HepG2 (cell line): Measurements from ENCODE around the gene FOXR2. TPM values are rescaled to one million over a fixed set of nuclear protein-coding genes. Genes with fewer than 3 reads are reported as not detected.

Experiments used
- ATAC-seq: fragments of 200-7000 bp; cut with Tn5 transposase; 3 replicates; pipeline ENCODE4 v1.9.1; 2020; ENCODE audit warnings: mild to moderate bottlenecking, moderate library complexity
- BruUV-seq: library from RNA; stranded (reverse); fragments of 400-500 nt; replicated peaks from 2 replicates; lab custom pipeline; 2021; lab: Mats Ljungman, UMichigan
- CTCF ChIA-PET: fragments of 300-600 bp; formaldehyde crosslinking; extraction: SDS; loops from one replicate; lab custom pipeline; 2021; ENCODE audit warnings: low total read pairs, inconsistent platforms, low intra/inter-chr PET ratio; lab: Yijun Ruan, JAX
- POLR2A ChIA-PET: fragments of 350-600 bp; sonication (Branson Sonifier 250); formaldehyde crosslinking; loops from one replicate; lab custom pipeline; 2020; ENCODE audit warnings: antibody characterized with exemption, inconsistent platforms; lab: Yijun Ruan, JAX
- DNase-seq: peaks from one replicate; pipeline ENCODE4 v3.0.0-alpha.2; 2015; ENCODE audit warnings: low spot score
- FAIRE-seq: peaks from 3 replicates; lab custom pipeline; 2011; peaks lifted over from hg19 to GRCh38; lab: Jason Lieb, UNC
- H2AFZ ChIP-seq: one replicate; pipeline ENCODE4 v1.6.1; 2011; ENCODE audit warnings: low read length, inconsistent platforms
- H3K27ac ChIP-seq: fragments of 300-600 bp; 3 replicates; pipeline ENCODE4 v1.8.0; 2011; ENCODE audit warnings: mixed run types, mild to moderate bottlenecking, mixed read lengths, low read length, inconsistent platforms; ENCODE audit not compliant: insufficient read depth; ENCODE audit errors: extremely low read length
- H3K27me3 ChIP-seq, 2 experiments: fragments of 200-600 bp in 1 of 2; 2 replicates in 1 of 2; 3 replicates in 1 of 2; pipeline versions ENCODE4 v1.6.0 to v1.8.0; 2011; ENCODE audit warnings: low read length in 2 of 2, mild to moderate bottlenecking in 2 of 2, moderate library complexity in 2 of 2, inconsistent platforms in 1 of 2; ENCODE audit not compliant: insufficient read depth in 2 of 2, control insufficient read depth in 1 of 2
- H3K36me3 ChIP-seq, 2 experiments: fragments of 200-600 bp in 1 of 2; replicated peaks in 1 of 2; 2 replicates in 1 of 2; 3 replicates in 1 of 2; pipeline versions ENCODE4 v1.5.1 to v1.8.0; 2011; ENCODE audit warnings: low read length in 2 of 2, inconsistent platforms in 1 of 2; ENCODE audit not compliant: insufficient read depth in 2 of 2, control insufficient read depth in 1 of 2
- H3K4me1 ChIP-seq: 2 replicates; pipeline ENCODE4 v1.5.1; 2012; ENCODE audit warnings: low read length, inconsistent platforms; ENCODE audit not compliant: insufficient read depth
- H3K4me2 ChIP-seq: 2 replicates; pipeline ENCODE4 v1.6.0; 2011; ENCODE audit warnings: low read depth, low read length, inconsistent platforms
- H3K4me3 ChIP-seq, 3 experiments: fragments of 200-600 bp in 1 of 3; sonication (generic), shearing (Covaris generic) in 1 of 3; replicated peaks in 1 of 3; 2 replicates each; pipeline ENCODE4 v1.5.1; 2011 to 2016; ENCODE audit warnings: low read length in 3 of 3, inconsistent platforms in 2 of 3, low read depth in 2 of 3, mild to moderate bottlenecking in 2 of 3, control low read depth in 1 of 3, mixed read lengths in 1 of 3; ENCODE audit not compliant: insufficient read depth in 1 of 3
- H3K79me2 ChIP-seq: one replicate; pipeline ENCODE4 v1.6.1; 2011; ENCODE audit warnings: low read length, inconsistent platforms; ENCODE audit not compliant: insufficient read depth
- H3K9ac ChIP-seq: 2 replicates; pipeline ENCODE4 v1.6.0; 2011; ENCODE audit warnings: mild to moderate bottlenecking, low read depth, low read length, inconsistent platforms; ENCODE audit not compliant: insufficient read depth
- H3K9me3 ChIP-seq: 2 replicates; pipeline ENCODE4 v1.5.1; 2012; ENCODE audit warnings: mild to moderate bottlenecking, low read length
- H4K20me1 ChIP-seq: 2 replicates; pipeline ENCODE4 v1.6.0; 2011; ENCODE audit warnings: inconsistent platforms, mild to moderate bottlenecking, low read length, moderate library complexity; ENCODE audit not compliant: insufficient read depth
- DMAP1 ChIP-seq: IDR thresholded peaks from 2 replicates; pipeline ENCODE4 v1.6.1; 2016
- EZH2 ChIP-seq: conservative IDR thresholded peaks from 2 replicates; pipeline ENCODE4 v1.6.1; 2012; ENCODE audit warnings: mild to moderate bottlenecking, low read depth, low read length, moderate library complexity
- GFI1 ChIP-seq: sonication (generic); formaldehyde crosslinking; IDR thresholded peaks from 2 replicates; pipeline ENCODE4 v1.5.0; 2020; ENCODE audit warnings: missing genetic modification reagents, mild to moderate bottlenecking, borderline replicate concordance
- KDM4B ChIP-seq: sonication (generic); formaldehyde crosslinking; IDR thresholded peaks from 2 replicates; pipeline ENCODE4 v1.4.0; 2020; ENCODE audit warnings: missing genetic modification reagents
- POLR2A ChIP-seq, 2 experiments: IDR thresholded peaks; 2 replicates each; pipeline ENCODE4 v1.6.1; 2011; ENCODE audit warnings: low read depth in 2 of 2, low read length in 2 of 2, mild to moderate bottlenecking in 1 of 2, moderate library complexity in 1 of 2; ENCODE audit not compliant: insufficient read depth in 1 of 2
- POLR2AphosphoS2 ChIP-seq: IDR thresholded peaks from 2 replicates; pipeline ENCODE4 v1.6.1; 2011; ENCODE audit warnings: low read depth, low read length, improper control_type of control experiment
- SRSF9 ChIP-seq: fragments of 200-400 bp; formaldehyde crosslinking; IDR thresholded peaks from 2 replicates; pipeline ENCODE4 v1.6.1; 2018; ENCODE audit warnings: borderline replicate concordance, mild to moderate bottlenecking, low read depth, low read length; ENCODE audit not compliant: insufficient read depth, poor library complexity, severe bottlenecking
- TAF15 ChIP-seq: fragments of 200-400 bp; formaldehyde crosslinking; IDR thresholded peaks from one replicate; pipeline ENCODE4 v1.6.1; 2018; ENCODE audit warnings: mild to moderate bottlenecking, low read depth, low read length; ENCODE audit not compliant: poor library complexity, severe bottlenecking
- ZBTB3 ChIP-seq: sonication (generic); formaldehyde crosslinking; IDR thresholded peaks from 2 replicates; pipeline ENCODE4 v1.4.0; 2020; ENCODE audit warnings: low read depth, mild to moderate bottlenecking, moderate library complexity, missing genetic modification reagents, borderline replicate concordance
- ZFY ChIP-seq: sonication (generic); formaldehyde crosslinking; IDR thresholded peaks from 2 replicates; pipeline ENCODE4 v1.4.0; 2020; ENCODE audit warnings: missing genetic modification reagents
- ZNF441 ChIP-seq: sonication (generic); formaldehyde crosslinking; IDR thresholded peaks from 2 replicates; pipeline ENCODE4 v1.7.0; 2021; ENCODE audit warnings: missing genetic modification reagents, borderline replicate concordance
- in situ Hi-C: cut with HindIII; loops from 2 replicates; pipeline ENCODE4 v1.10.0; 2017; ENCODE audit warnings: low pct_unique_long_range_greater_than_20kb; ENCODE audit not compliant: extremely low pct_ligation_motif_present
- intact Hi-C: fragments of 100-400 bp; cut with micrococcal nuclease; formaldehyde crosslinking; loops from one replicate; pipeline ENCODE4 v1.10.0; 2022; ENCODE audit not compliant: unreplicated experiment
- polyA plus RNA-seq, 8 experiments: library from polyadenylated mRNA; depleted of rRNA in 3 of 8; stranded (reverse) in 7 of 8; unstranded in 1 of 8; fragments of >200 nt; fragmentation: Illumina TruSeq in 4 of 8; extraction: Trizol in 4 of 8; gene quantifications; 2 replicates each; pipeline versions ENCODE4 v1.2.1 to v1.2.3, GENCODE V29; 2011 to 2016; ENCODE audit warnings: low read depth in 4 of 8, missing spikeins in 1 of 8, mixed read lengths in 1 of 8; ENCODE audit not compliant: insufficient read depth in 1 of 8
- total RNA-seq, 5 experiments: library from RNA; depleted of rRNA; stranded (reverse); fragments of >200 nt; fragmentation: Illumina TruSeq; extraction: Trizol; gene quantifications; 2 replicates each; pipeline ENCODE4 v1.2.3, GENCODE V29; 2016; ENCODE audit warnings: low read depth in 1 of 5
- TF ChIP-seq, protein P1 (sequence below): sonication (generic); formaldehyde crosslinking; conservative IDR thresholded peaks from 2 replicates; pipeline ENCODE4 v1.4.0; 2020; ENCODE audit warnings: missing genetic modification reagents

FOXR2 gene
- total and polyA plus RNA-seq, 2 of the 13 experiments (the other 11 are each of a cell fraction or from before 2014, with no cell fraction given), result not detected

- TF ChIP-seq, protein P1, sequence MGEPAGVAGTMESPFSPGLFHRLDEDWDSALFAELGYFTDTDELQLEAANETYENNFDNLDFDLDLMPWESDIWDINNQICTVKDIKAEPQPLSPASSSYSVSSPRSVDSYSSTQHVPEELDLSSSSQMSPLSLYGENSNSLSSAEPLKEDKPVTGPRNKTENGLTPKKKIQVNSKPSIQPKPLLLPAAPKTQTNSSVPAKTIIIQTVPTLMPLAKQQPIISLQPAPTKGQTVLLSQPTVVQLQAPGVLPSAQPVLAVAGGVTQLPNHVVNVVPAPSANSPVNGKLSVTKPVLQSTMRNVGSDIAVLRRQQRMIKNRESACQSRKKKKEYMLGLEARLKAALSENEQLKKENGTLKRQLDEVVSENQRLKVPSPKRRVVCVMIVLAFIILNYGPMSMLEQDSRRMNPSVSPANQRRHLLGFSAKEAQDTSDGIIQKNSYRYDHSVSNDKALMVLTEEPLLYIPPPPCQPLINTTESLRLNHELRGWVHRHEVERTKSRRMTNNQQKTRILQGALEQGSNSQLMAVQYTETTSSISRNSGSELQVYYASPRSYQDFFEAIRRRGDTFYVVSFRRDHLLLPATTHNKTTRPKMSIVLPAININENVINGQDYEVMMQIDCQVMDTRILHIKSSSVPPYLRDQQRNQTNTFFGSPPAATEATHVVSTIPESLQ (CRISPR knock-in tag), result no peak
- TF ChIP-seq, all 625 proteins: peak for 0
These were observed at the start of gene FOXR2 (continued) for GRCh38 chrX:55623100-55623499.

- TF ChIP-seq EZH2 (no peak), ZNF441 (CRISPR knock-in tag) (no peak), POLR2AphosphoS2 (no peak), ZFY (CRISPR knock-in tag) (no peak), POLR2A (IDR thresholded peaks at IDR 0.05; ENCODE audit: insufficient read depth in 1 of 2, low read depth in 2 of 2, low read length in 2 of 2) (no peak), TAF15 (no peak), ZBTB3 (CRISPR knock-in tag) (no peak), SRSF9 (no peak), KDM4B (no peak), DMAP1 (CRISPR knock-in tag) (no peak), GFI1 (no peak)
- H3K27ac ChIP-seq, result no peak overlapping the region
- no peak for FAIRE-seq
- no peaks in the 10 kb centered on the region for H3K36me3 ChIP-seq
- H3K4me3 ChIP-seq, result no peak overlapping the region
- intact Hi-C loops (no loop called here), in situ Hi-C loops (no loop called here)
- POLR2A ChIA-PET, result no interaction called here
- H4K20me1 ChIP-seq, result no peaks in the 10 kb centered on the region
- no peak overlapping the region for H3K9ac ChIP-seq
- no peaks in the 10 kb centered on the region for H3K4me1 ChIP-seq
- BruUV-seq, result no TSS peak
- CTCF ChIA-PET, result no interaction called here
- no peak for DNase-seq
- H3K27me3 ChIP-seq, result no peaks in the 10 kb centered on the region
- no peak overlapping the region for H3K4me2 ChIP-seq
- H2AFZ ChIP-seq, result no peak overlapping the region
- no peak for ATAC-seq
- no peaks in the 10 kb centered on the region for H3K79me2 ChIP-seq
- no peaks in the 10 kb centered on the region for H3K9me3 ChIP-seq
These were observed 44.1 kb upstream of the FOXR2 start for GRCh38 chrX:55579115-55579514.
